HepG2 (cell line): Measurements from ENCODE around the gene AHCY. TPM values are rescaled to one million over a fixed set of nuclear protein-coding genes. Genes with fewer than 3 reads are reported as not detected.

Source experiments
- ARID4A ChIP-seq: sonication (generic); formaldehyde crosslinking; IDR thresholded peaks from 2 replicates; pipeline ENCODE4 v1.5.0; 2020; ENCODE audit warnings: mild to moderate bottlenecking, missing genetic modification reagents, borderline replicate concordance
- CCDC6 ChIP-seq: sonication (generic); formaldehyde crosslinking; IDR thresholded peaks from 2 replicates; pipeline ENCODE4 v1.8.1; 2022; ENCODE audit warnings: mild to moderate bottlenecking, missing genetic modification reagents, moderate library complexity
- JARID2 ChIP-seq: sonication (generic); formaldehyde crosslinking; IDR thresholded peaks from 2 replicates; pipeline ENCODE4 v1.8.1; 2023; ENCODE audit warnings: missing genetic modification reagents, inconsistent platforms; ENCODE audit not compliant: insufficient replicate concordance
- KLF11 ChIP-seq: IDR thresholded peaks from 2 replicates; pipeline ENCODE4 v1.6.1; 2016; ENCODE audit warnings: missing compliant biosample characterization
- KLF15 ChIP-seq: sonication (generic); formaldehyde crosslinking; IDR thresholded peaks from 2 replicates; pipeline ENCODE4 v1.8.1; 2023; ENCODE audit warnings: borderline replicate concordance, mild to moderate bottlenecking, inconsistent platforms, missing genetic modification reagents, mixed read lengths
- NR2F1 ChIP-seq, 2 experiments: fragments of 450-650 bp in 1 of 2; formaldehyde crosslinking in 1 of 2; IDR thresholded peaks; 2 replicates each; pipeline versions ENCODE4 v1.5.0 to v1.6.1; 2016 to 2020; ENCODE audit warnings: mild to moderate bottlenecking in 1 of 2, missing compliant biosample characterization in 1 of 2, missing genetic modification reagents in 1 of 2, moderate library complexity in 1 of 2
- RARG ChIP-seq: sonication (generic); formaldehyde crosslinking; IDR thresholded peaks from 2 replicates; pipeline ENCODE4 v1.4.0; 2020; ENCODE audit warnings: low read depth, mild to moderate bottlenecking, missing genetic modification reagents
- SKIL ChIP-seq: sonication (generic); formaldehyde crosslinking; IDR thresholded peaks from 2 replicates; pipeline ENCODE4 v1.8.0; 2022; ENCODE audit warnings: missing genetic modification reagents, mild to moderate bottlenecking, moderate library complexity, borderline replicate concordance
- SPEN ChIP-seq: sonication (generic); formaldehyde crosslinking; IDR thresholded peaks from 2 replicates; pipeline ENCODE4 v1.5.1; 2020; ENCODE audit warnings: low read depth, mild to moderate bottlenecking, missing genetic modification reagents
- ZBTB21 ChIP-seq: sonication (generic); formaldehyde crosslinking; IDR thresholded peaks from 2 replicates; pipeline ENCODE4 v1.4.0; 2020; ENCODE audit warnings: missing genetic modification reagents
- ZMAT5 ChIP-seq: sonication (generic); formaldehyde crosslinking; IDR thresholded peaks from 2 replicates; pipeline ENCODE4 v1.5.0; 2020; ENCODE audit warnings: mild to moderate bottlenecking, low read depth, missing genetic modification reagents, borderline replicate concordance
- ZNF10 ChIP-seq: sonication (generic); formaldehyde crosslinking; IDR thresholded peaks from 2 replicates; pipeline ENCODE4 v1.4.0; 2020; ENCODE audit warnings: mild to moderate bottlenecking, low read depth, missing genetic modification reagents, borderline replicate concordance
- ZNF24 ChIP-seq: fragments of 450-650 bp; IDR thresholded peaks from 2 replicates; pipeline ENCODE4 v1.6.1; 2017; ENCODE audit warnings: antibody characterized with exemption, mild to moderate bottlenecking
- ZNF296 ChIP-seq: sonication (generic); formaldehyde crosslinking; conservative IDR thresholded peaks from 2 replicates; pipeline ENCODE4 v1.5.0; 2020; ENCODE audit warnings: mild to moderate bottlenecking, missing genetic modification reagents
- ZNF343 ChIP-seq: sonication (generic); formaldehyde crosslinking; IDR thresholded peaks from 2 replicates; pipeline ENCODE4 v1.4.0; 2020; ENCODE audit warnings: mild to moderate bottlenecking, missing genetic modification reagents
- ZNF354B ChIP-seq: sonication (generic); formaldehyde crosslinking; IDR thresholded peaks from 2 replicates; pipeline ENCODE4 v1.8.0; 2022; ENCODE audit warnings: mild to moderate bottlenecking, missing genetic modification reagents
- ZNF383 ChIP-seq: sonication (generic); formaldehyde crosslinking; IDR thresholded peaks from 2 replicates; pipeline ENCODE4 v1.4.0; 2020; ENCODE audit warnings: missing genetic modification reagents, mild to moderate bottlenecking, borderline replicate concordance
- ZNF451 ChIP-seq: sonication (generic); formaldehyde crosslinking; IDR thresholded peaks from 2 replicates; pipeline ENCODE4 v1.5.0; 2020; ENCODE audit warnings: mild to moderate bottlenecking, missing genetic modification reagents
- ZNF576 ChIP-seq: sonication (generic); formaldehyde crosslinking; IDR thresholded peaks from 2 replicates; pipeline ENCODE4 v1.4.0; 2020; ENCODE audit warnings: mild to moderate bottlenecking, missing genetic modification reagents
- ZNF672 ChIP-seq: sonication (generic); formaldehyde crosslinking; IDR thresholded peaks from 2 replicates; pipeline ENCODE4 v1.8.1; 2022; ENCODE audit warnings: missing genetic modification reagents
- ZNF841 ChIP-seq: sonication (generic); formaldehyde crosslinking; IDR thresholded peaks from 2 replicates; pipeline ENCODE4 v1.8.1; 2023; ENCODE audit warnings: missing genetic modification reagents, borderline replicate concordance
- ZSCAN25 ChIP-seq: sonication (generic); formaldehyde crosslinking; IDR thresholded peaks from 2 replicates; pipeline ENCODE4 v1.8.0; 2022; ENCODE audit warnings: mild to moderate bottlenecking, missing genetic modification reagents
- polyA plus RNA-seq, 8 experiments: library from polyadenylated mRNA; depleted of rRNA in 3 of 8; stranded (reverse) in 7 of 8; unstranded in 1 of 8; fragments of >200 nt; fragmentation: Illumina TruSeq in 4 of 8; extraction: Trizol in 4 of 8; gene quantifications; 2 replicates each; pipeline versions ENCODE4 v1.2.1 to v1.2.3, GENCODE V29; 2011 to 2016; ENCODE audit warnings: low read depth in 4 of 8, missing spikeins in 1 of 8, mixed read lengths in 1 of 8; ENCODE audit not compliant: insufficient read depth in 1 of 8
- total RNA-seq, 5 experiments: library from RNA; depleted of rRNA; stranded (reverse); fragments of >200 nt; fragmentation: Illumina TruSeq; extraction: Trizol; gene quantifications; 2 replicates each; pipeline ENCODE4 v1.2.3, GENCODE V29; 2016; ENCODE audit warnings: low read depth in 1 of 5

The AHCY gene
- total and polyA plus RNA-seq, 2 of the 13 experiments (the other 11 are each of a cell fraction or from before 2014, with no cell fraction given) = 407 to 419 TPM

DNA sequence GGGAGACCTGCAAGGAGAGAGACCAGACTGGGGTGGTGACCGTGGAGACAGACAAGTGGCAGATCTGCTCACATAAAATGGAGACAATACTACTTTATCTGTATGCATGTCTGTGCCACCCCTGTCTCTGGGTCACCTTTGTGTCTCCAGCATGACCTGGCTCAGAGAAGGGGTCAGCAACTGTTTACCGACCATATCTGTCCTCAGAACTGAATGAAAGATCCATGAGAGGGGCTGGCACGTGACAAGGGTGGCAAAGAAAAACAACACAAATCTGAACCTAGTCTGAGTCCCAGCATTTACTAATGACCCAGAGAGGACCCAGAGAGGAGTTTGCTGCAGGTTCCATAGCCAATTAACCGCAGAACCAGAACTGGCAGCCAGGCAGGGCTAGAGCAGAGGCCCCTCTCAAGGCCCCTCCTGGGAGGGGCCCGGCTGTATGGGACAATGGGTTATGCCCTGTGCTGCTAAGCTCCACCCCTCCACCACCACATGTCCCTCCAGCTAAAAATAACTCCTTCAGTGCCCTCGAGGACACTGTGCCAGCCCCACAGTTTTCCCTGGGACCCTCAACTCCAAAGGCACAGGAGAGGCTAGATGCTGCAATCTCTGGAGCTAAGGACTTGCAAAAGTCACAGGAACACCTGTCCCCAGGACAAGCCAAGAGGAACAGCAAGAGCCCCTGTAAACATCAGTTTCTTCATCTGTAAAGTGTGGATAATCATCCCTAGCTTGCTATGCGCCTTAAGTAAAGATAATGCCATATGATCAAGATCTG lies 2.2 kb downstream of the AHCY start (continued):
- TF ChIP-seq ZNF841 (CRISPR knock-in tag) (no peak), ZMAT5 (no peak), ZNF672 (CRISPR knock-in tag) (no peak), ARID4A (peak; percentile 69), ZNF354B (CRISPR knock-in tag) (no peak), ZNF383 (CRISPR knock-in tag) (no peak), RARG (CRISPR knock-in tag) (no peak), ZNF24 (no peak), ZNF576 (CRISPR knock-in tag) (no peak), ZNF343 (CRISPR knock-in tag) (no peak), SPEN (no peak), KLF11 (CRISPR knock-in tag) (no peak), CCDC6 (CRISPR knock-in tag) (no peak), KLF15 (CRISPR knock-in tag) (no peak), ZNF451 (CRISPR knock-in tag) (no peak), ZBTB21 (CRISPR knock-in tag) (no peak), NR2F1 (CRISPR knock-in tag; IDR thresholded peaks at IDR 0.05) (peak; percentile 37 to 76; a peak in 1 of 4 replicates), ZSCAN25 (CRISPR knock-in tag) (peak; percentile 45; the same call in 1 of the 2 replicates), SKIL (CRISPR knock-in tag) (peak; percentile 89), JARID2 (CRISPR knock-in tag) (no peak), ZNF10 (CRISPR knock-in tag) (no peak), ZNF296 (no peak)
